CD4-positive, alpha-beta memory T cell (primary cell): ENCODE results near the gene PTPRM. TPM values are rescaled to one million over a fixed set of nuclear protein-coding genes. Genes with fewer than 3 reads are reported as not detected.

Experiments used
- CTCF ChIA-PET: fragments of 350-600 bp; sonication (Branson Sonifier 250); formaldehyde crosslinking; loops from one replicate; lab custom pipeline; 2021; ENCODE audit warnings: inconsistent platforms; ENCODE audit not compliant: partially characterized antibody; lab: Charles Lee
- POLR2A ChIA-PET: fragments of 350-600 bp; sonication (Branson Sonifier 250); formaldehyde crosslinking; loops from one replicate; lab custom pipeline; 2021; ENCODE audit not compliant: partially characterized antibody; lab: Charles Lee
- DNase-seq, 5 donors: peaks; one replicate each; pipeline versions ENCODE4 v3.0.0 to v3.0.0-alpha.2; 2020 to 2022; ENCODE audit warnings: mixed read lengths in 1 of 5
- H3K27ac ChIP-seq: one replicate; pipeline ENCODE4 v1.7.0; 2013; ENCODE audit warnings: low read depth, low read length
- H3K27me3 ChIP-seq: 2 replicates; pipeline ENCODE4 v1.7.0; 2013; ENCODE audit warnings: mild to moderate bottlenecking, low read length, moderate library complexity; ENCODE audit not compliant: insufficient read depth
- H3K36me3 ChIP-seq: 2 replicates; pipeline ENCODE4 v1.7.0; 2013; ENCODE audit warnings: mild to moderate bottlenecking, low read length, moderate library complexity; ENCODE audit not compliant: insufficient read depth
- H3K4me1 ChIP-seq: 2 replicates; pipeline ENCODE4 v1.7.0; 2013; ENCODE audit warnings: mild to moderate bottlenecking, low read length, moderate library complexity; ENCODE audit not compliant: insufficient read depth
- H3K4me3 ChIP-seq, 2 donors: one replicate each; pipeline ENCODE4 v1.7.0; 2013; ENCODE audit warnings: low read length in 2 of 2, mild to moderate bottlenecking in 1 of 2
- H3K9me3 ChIP-seq, 2 donors: one replicate each; pipeline ENCODE4 v1.7.0; 2013; ENCODE audit warnings: low read length in 2 of 2, control low read depth in 1 of 2; ENCODE audit not compliant: control insufficient read depth in 1 of 2
- H3K27ac Mint-ChIP-seq, 7 donors: one replicate each; pipeline ENCODE4 v1.8.0; 2020 to 2021; ENCODE audit warnings: mixed read lengths in 7 of 7, mild to moderate bottlenecking in 6 of 7, inconsistent platforms in 3 of 7, moderate library complexity in 3 of 7
- H3K27me3 Mint-ChIP-seq, 2 donors: one replicate each; pipeline ENCODE4 v1.8.0; 2020 to 2021; ENCODE audit warnings: mixed read lengths in 2 of 2
- H3K36me3 Mint-ChIP-seq, 2 donors: one replicate each; pipeline ENCODE4 v1.8.0; 2020 to 2021; ENCODE audit warnings: mixed read lengths in 2 of 2, inconsistent platforms in 1 of 2, mild to moderate bottlenecking in 1 of 2
- H3K4me1 Mint-ChIP-seq, 4 donors: one replicate each; pipeline ENCODE4 v1.8.0; 2020 to 2021; ENCODE audit warnings: mixed read lengths in 4 of 4, mild to moderate bottlenecking in 1 of 4
- H3K4me3 Mint-ChIP-seq, 8 donors: one replicate each; pipeline ENCODE4 v1.8.0; 2020 to 2021; ENCODE audit warnings: mixed read lengths in 8 of 8, mild to moderate bottlenecking in 7 of 8, moderate library complexity in 6 of 8, inconsistent platforms in 3 of 8
- H3K9me3 Mint-ChIP-seq, 8 donors: one replicate each; pipeline ENCODE4 v1.8.0; 2020 to 2021; ENCODE audit warnings: mixed read lengths in 8 of 8, mild to moderate bottlenecking in 5 of 8, inconsistent platforms in 3 of 8, moderate library complexity in 1 of 8
- intact Hi-C: fragments of 100-400 bp; cut with micrococcal nuclease; formaldehyde crosslinking; loops from one replicate; pipeline ENCODE4 v1.15.1; 2023
- polyA plus RNA-seq, 2 donors: library from polyadenylated mRNA; unstranded; fragments of 300-500 nt; fragmentation: Illumina TruSeq; gene quantifications; one replicate each; pipeline ENCODE4 v1.2.3, GENCODE V29; 2021
- total RNA-seq, 2 experiments: library from RNA; stranded (reverse); gene quantifications; one replicate each; pipeline ENCODE4 v1.2.3, GENCODE V29; 2021

Gene PTPRM
- total and polyA plus RNA-seq, 4 experiments from 2014 or later: 6.7 to 20.1 (median 12.9) TPM

GRCh38 chr18:7807936-7808453 lies 240.9 kb downstream of the PTPRM start:
- DNase-seq: no peak
- intact Hi-C loops: no loop called here
- POLR2A ChIA-PET: no interaction called here
- H3K9me3 Mint-ChIP-seq: peaks cover 0 to 5% (median 2%) of the 10 kb centered on the region in 8 donors
- CTCF ChIA-PET: no interaction called here
- no peaks in the 10 kb centered on the region for H3K9me3 ChIP-seq
- H3K4me3 Mint-ChIP-seq: no peak overlapping the region
- H3K36me3 ChIP-seq: no peaks in the 10 kb centered on the region
- no peak overlapping the region for H3K27ac ChIP-seq
- H3K4me1 ChIP-seq: no peaks in the 10 kb centered on the region
- H3K27me3 Mint-ChIP-seq: peaks cover 0 to 1% of the 10 kb centered on the region in 2 donors
- no peaks in the 10 kb centered on the region for H3K36me3 Mint-ChIP-seq
- H3K27me3 ChIP-seq: no peaks in the 10 kb centered on the region
- H3K4me3 ChIP-seq: no peak overlapping the region
- H3K27ac Mint-ChIP-seq: no peak overlapping the region
- H3K4me1 Mint-ChIP-seq: peaks cover 0 to 4% (median 2%) of the 10 kb centered on the region in 4 donors

DNA sequence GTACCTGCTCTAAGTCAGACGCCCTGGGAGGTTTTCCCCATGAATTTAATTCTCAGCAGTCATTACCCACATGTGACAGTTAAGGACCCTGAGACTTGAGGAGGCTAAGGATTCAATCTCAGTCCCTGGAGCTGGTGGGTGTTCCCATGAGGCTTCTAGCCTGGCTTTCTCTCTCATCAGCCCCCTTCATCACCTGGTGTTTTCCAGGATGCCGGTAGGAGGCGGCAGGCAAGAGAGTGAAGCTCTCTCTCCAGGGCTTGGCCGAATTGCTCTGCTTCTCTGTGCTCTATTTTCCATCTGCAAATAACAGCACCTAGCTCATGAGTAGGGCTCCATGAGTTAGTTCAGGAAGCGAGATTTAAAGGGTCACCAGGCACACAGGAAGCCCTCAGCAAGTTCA lies 241.9 kb downstream of the PTPRM start:
- no peak overlapping the region for H3K4me3 Mint-ChIP-seq

DNA sequence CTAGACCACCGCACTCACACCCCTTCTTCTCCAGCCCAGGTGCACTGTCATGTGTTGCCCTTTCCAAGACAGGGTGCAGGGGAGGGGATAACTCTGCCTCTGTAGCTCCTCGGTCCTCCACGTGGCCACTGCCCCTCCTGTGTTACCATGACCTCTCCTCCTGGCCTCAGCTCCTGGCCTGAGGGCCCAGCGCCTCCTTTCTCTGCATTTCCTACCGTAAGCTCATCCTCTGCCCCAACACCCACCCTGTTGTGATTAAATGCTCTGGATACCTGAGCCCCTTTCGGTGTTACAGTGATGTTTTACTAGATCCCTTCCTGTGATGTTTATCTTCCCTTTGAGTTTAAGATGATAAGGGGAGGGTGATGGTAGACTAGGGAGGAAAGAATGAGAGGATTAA lies 242.3 kb downstream of the PTPRM start:
- H3K9me3 Mint-ChIP-seq: peaks cover 0 to 17% (median 8%) of the 10 kb centered on the region in 8 donors
- intact Hi-C loops: no loop called here
- peaks cover 0 to 1% of the 10 kb centered on the region in 2 donors for H3K27me3 Mint-ChIP-seq
- Histone ChIP-seq H3K36me3 (no peaks in the 10 kb centered on the region), H3K9me3 (no peaks in the 10 kb centered on the region), H3K4me1 (no peaks in the 10 kb centered on the region), H3K27me3 (no peaks in the 10 kb centered on the region), H3K27ac (no peak overlapping the region), H3K4me3 (no peak overlapping the region)
- no peaks in the 10 kb centered on the region for H3K36me3 Mint-ChIP-seq
- no peak overlapping the region for H3K27ac Mint-ChIP-seq
- H3K4me3 Mint-ChIP-seq: no peak overlapping the region
- ChIA-PET CTCF (no interaction called here), POLR2A (no interaction called here)
- DNase-seq: no peak
- H3K4me1 Mint-ChIP-seq: peaks cover 0 to 4% (median 2%) of the 10 kb centered on the region in 4 donors

More for the DNA sequence above, 241.9 kb downstream of the PTPRM start:
- Mint-ChIP-seq H3K4me1 (peaks cover 0 to 4% (median 2%) of the 10 kb centered on the region in 4 donors), H3K9me3 (peaks cover 0 to 13% (median 5%) of the 10 kb centered on the region in 8 donors), H3K27ac (no peak overlapping the region), H3K36me3 (no peaks in the 10 kb centered on the region), H3K27me3 (peaks cover 0 to 1% of the 10 kb centered on the region in 2 donors)
- H3K36me3 ChIP-seq: no peaks in the 10 kb centered on the region
- H3K27ac ChIP-seq: no peak overlapping the region
- H3K4me3 ChIP-seq: no peak overlapping the region
- H3K4me1 ChIP-seq: no peaks in the 10 kb centered on the region
- no peak for DNase-seq
- ChIA-PET POLR2A (no interaction called here), CTCF (no interaction called here)
- no peaks in the 10 kb centered on the region for H3K27me3 ChIP-seq
- intact Hi-C loops: no loop called here
- H3K9me3 ChIP-seq: no peaks in the 10 kb centered on the region

- peaks cover 0 to 1% of the 10 kb centered on the region in 2 donors for H3K27me3 Mint-ChIP-seq
- ChIA-PET CTCF (no interaction called here), POLR2A (no interaction called here)
These were observed 242.9 kb downstream of the PTPRM start for GRCh38 chr18:7809978-7810377.

GRCh38 chr18:7812431-7813063 lies 245.4 kb downstream of the PTPRM start:
- Mint-ChIP-seq H3K36me3 (no peaks in the 10 kb centered on the region), H3K27ac (no peak overlapping the region), H3K9me3 (peaks cover 2 to 24% (median 16%) of the 10 kb centered on the region in 8 donors), H3K4me3 (no peak overlapping the region), H3K4me1 (no peaks in the 10 kb centered on the region), H3K27me3 (no peaks in the 10 kb centered on the region)
- POLR2A ChIA-PET: interaction anchor here (0.8 kb wide), 1 partner anchor 1934 kb away, joined by 6 read pairs; no protein-coding TSS in a partner anchor
- CTCF ChIA-PET: no interaction called here
- Histone ChIP-seq H3K9me3 (no peaks in the 10 kb centered on the region), H3K36me3 (no peaks in the 10 kb centered on the region), H3K27me3 (no peaks in the 10 kb centered on the region), H3K4me1 (no peaks in the 10 kb centered on the region), H3K4me3 (no peak overlapping the region), H3K27ac (no peak overlapping the region)
- no peak for DNase-seq
- intact Hi-C loops: no loop called here

More at GRCh38 chr18:7809978-7810377, 242.9 kb downstream of the PTPRM start:
- H3K36me3 ChIP-seq: no peaks in the 10 kb centered on the region
- intact Hi-C loops: no loop called here
- no peaks in the 10 kb centered on the region for H3K9me3 ChIP-seq
- H3K4me1 ChIP-seq: no peaks in the 10 kb centered on the region
- H3K27ac Mint-ChIP-seq: no peak overlapping the region
- H3K4me3 ChIP-seq: no peak overlapping the region
- H3K27me3 ChIP-seq: no peaks in the 10 kb centered on the region
- DNase-seq: no peak
- no peak overlapping the region for H3K4me3 Mint-ChIP-seq
- no peak overlapping the region for H3K27ac ChIP-seq
- H3K4me1 Mint-ChIP-seq: peaks cover 0 to 3% (median 1%) of the 10 kb centered on the region in 4 donors
- no peaks in the 10 kb centered on the region for H3K36me3 Mint-ChIP-seq
- H3K9me3 Mint-ChIP-seq: peaks cover 0 to 21% (median 11%) of the 10 kb centered on the region in 8 donors

GRCh38 chr18:7813131-7813530 lies 246.0 kb downstream of the PTPRM start:
- ChIA-PET POLR2A (no interaction called here), CTCF (no interaction called here)
- no peaks in the 10 kb centered on the region for H3K27me3 Mint-ChIP-seq
- H3K27ac Mint-ChIP-seq: no peak overlapping the region
- H3K27ac ChIP-seq: no peak overlapping the region
- H3K4me1 Mint-ChIP-seq: no peaks in the 10 kb centered on the region
- DNase-seq: no peak
- H3K9me3 Mint-ChIP-seq: peaks cover 2 to 24% (median 16%) of the 10 kb centered on the region in 8 donors
- H3K27me3 ChIP-seq: no peaks in the 10 kb centered on the region
- no peaks in the 10 kb centered on the region for H3K36me3 ChIP-seq
- H3K4me3 ChIP-seq: no peak overlapping the region
- H3K9me3 ChIP-seq: no peaks in the 10 kb centered on the region
- no peaks in the 10 kb centered on the region for H3K4me1 ChIP-seq
- no peaks in the 10 kb centered on the region for H3K36me3 Mint-ChIP-seq
- H3K4me3 Mint-ChIP-seq: no peak overlapping the region
- intact Hi-C loops: no loop called here

- Mint-ChIP-seq H3K4me3 (peak overlapping the region in 1 of 8 donors; percentile 50), H3K36me3 (no peaks in the 10 kb centered on the region), H3K4me1 (no peaks in the 10 kb centered on the region), H3K27me3 (no peaks in the 10 kb centered on the region), H3K27ac (no peak overlapping the region), H3K9me3 (peaks cover 2 to 24% (median 14%) of the 10 kb centered on the region in 8 donors)
- no peak for DNase-seq
- ChIA-PET POLR2A (no interaction called here), CTCF (no interaction called here)
- no peak overlapping the region for H3K27ac ChIP-seq
- no peaks in the 10 kb centered on the region for H3K9me3 ChIP-seq
- H3K36me3 ChIP-seq: no peaks in the 10 kb centered on the region
- no peaks in the 10 kb centered on the region for H3K4me1 ChIP-seq
- intact Hi-C loops: no loop called here
- H3K4me3 ChIP-seq: no peak overlapping the region
- no peaks in the 10 kb centered on the region for H3K27me3 ChIP-seq
These were observed 247.7 kb downstream of the PTPRM start for GRCh38 chr18:7814754-7815315.
